ENCODE measurements around the gene ELF3.
"Not testable (repeated sequence)": the region's sequence is repeated elsewhere in the genome, so short reads cannot be mapped to it uniquely, and the experiment has no call there.

The ELF3 gene

GRCh38 chr1:202010180-202011015, at the start of gene ELF3:
Gene ELF3, plus strand, starts transcription at chr1:202010587. Its CDS starts 550 bp downstream, at chr1:202011137.
- no peak for DNase-seq

GRCh38 chr1:201962382-201962781, 48.0 kb upstream of the ELF3 start:
- not testable (repeated sequence) for DNase-seq

GRCh38 chr1:201964261-201964660, 46.1 kb upstream of the ELF3 start:
- DNase-seq: no peak

- no peak for DNase-seq
These were observed 44.2 kb upstream of the ELF3 start for GRCh38 chr1:201966171-201966570.

GRCh38 chr1:201968202-201968925, 42.0 kb upstream of the ELF3 start:
- no peak for DNase-seq

- DNase-seq: no peak
These were observed 39.8 kb upstream of the ELF3 start for GRCh38 chr1:201970334-201971159.

- DNase-seq: peak; percentile 58
These were observed 28.2 kb upstream of the ELF3 start for GRCh38 chr1:201982082-201982622.

- peak; percentile 21 for DNase-seq
These were observed 27.6 kb upstream of the ELF3 start, which contains the start of gene RNPEP for GRCh38 chr1:201982623-201983379. Gene RNPEP, plus strand, starts transcription at chr1:201982648. Its CDS starts 19 bp downstream, at chr1:201982667.

- no peak for DNase-seq
These were observed 27.0 kb upstream of the ELF3 start for GRCh38 chr1:201983380-201983805.

- no peak for DNase-seq
These were observed 25.9 kb upstream of the ELF3 start for GRCh38 chr1:201984446-201984845.

GRCh38 chr1:201985355-201985754, 25.0 kb upstream of the ELF3 start:
- no peak for DNase-seq

GRCh38 chr1:201988601-201989000, 21.8 kb upstream of the ELF3 start:
- no peak for DNase-seq

- DNase-seq: no peak
These were observed 20.8 kb upstream of the ELF3 start for GRCh38 chr1:201989354-201990128.

- DNase-seq: no peak
These were observed 20.0 kb upstream of the ELF3 start for GRCh38 chr1:201990427-201990826.

- DNase-seq: no peak
These were observed 10.7 kb upstream of the ELF3 start for GRCh38 chr1:201999625-202000238.

- no peak for DNase-seq
These were observed 7.9 kb upstream of the ELF3 start for GRCh38 chr1:202002507-202002906.

GRCh38 chr1:202004711-202005110, 5.7 kb upstream of the ELF3 start:
- DNase-seq: no peak

GRCh38 chr1:202005958-202006357, 4.4 kb upstream of the ELF3 start:
- no peak for DNase-seq

GRCh38 chr1:202007304-202007703, 3.1 kb upstream of the ELF3 start:
- no peak for DNase-seq

GRCh38 chr1:202007805-202008489, 2.4 kb upstream of the ELF3 start:
- no peak for DNase-seq

Measured in activated T-cell treated with anti-CD3 and anti-CD28 coated beads for 4 hours (primary cell).